ENCODE measurements around the gene PRSS12.

PRSS12 gene

GRCh38 chr4:118357601-118358000, 4.8 kb upstream of the PRSS12 start:
- DNase-seq (ENCODE audit: low read depth), result no peak

GRCh38 chr4:118356731-118357130, 3.9 kb upstream of the PRSS12 start:
- DNase-seq (ENCODE audit: low read depth), result no peak

- no peak for DNase-seq (ENCODE audit: low read depth)
Observed at GRCh38 chr4:118356111-118356510, 3.3 kb upstream of the PRSS12 start.

GRCh38 chr4:118354913-118355312, 2.1 kb upstream of the PRSS12 start:
- DNase-seq (ENCODE audit: low read depth), result peak; percentile 49

GRCh38 chr4:118353534-118354030, 779 bp upstream of the PRSS12 start:
- DNase-seq (ENCODE audit: low read depth), result no peak

- DNase-seq (ENCODE audit: low read depth), result peak; percentile 59
Observed at GRCh38 chr4:118351851-118352827, 664 bp downstream of the PRSS12 start.

GRCh38 chr4:118350961-118351360, 1.8 kb downstream of the PRSS12 start:
- no peak for DNase-seq (ENCODE audit: low read depth)

- DNase-seq (ENCODE audit: low read depth), result no peak
Observed at GRCh38 chr4:118348886-118349285, 3.9 kb downstream of the PRSS12 start.

GRCh38 chr4:118346495-118346894, 6.3 kb downstream of the PRSS12 start:
- DNase-seq (ENCODE audit: low read depth), result no peak

- DNase-seq (ENCODE audit: low read depth), result peak; percentile 47
Observed at GRCh38 chr4:118345813-118346212, 7.0 kb downstream of the PRSS12 start.

GRCh38 chr4:118344801-118345200, 8.0 kb downstream of the PRSS12 start:
- DNase-seq (ENCODE audit: low read depth), result no peak

- DNase-seq (ENCODE audit: low read depth), result no peak
Observed at GRCh38 chr4:118343501-118343900, 9.3 kb downstream of the PRSS12 start.

GRCh38 chr4:118340109-118340508, 12.7 kb downstream of the PRSS12 start:
- no peak for DNase-seq (ENCODE audit: low read depth)

GRCh38 chr4:118338981-118339765, 13.6 kb downstream of the PRSS12 start:
- peak; percentile 81 for DNase-seq (ENCODE audit: low read depth)

GRCh38 chr4:118338518-118338917, 14.3 kb downstream of the PRSS12 start:
- DNase-seq (ENCODE audit: low read depth), result no peak

- DNase-seq (ENCODE audit: low read depth), result peak; percentile 53
Observed at GRCh38 chr4:118337954-118338353, 14.8 kb downstream of the PRSS12 start.

GRCh38 chr4:118335774-118336173, 17.0 kb downstream of the PRSS12 start:
- DNase-seq (ENCODE audit: low read depth), result no peak

GRCh38 chr4:118335324-118335723, 17.5 kb downstream of the PRSS12 start:
- DNase-seq (ENCODE audit: low read depth), result peak; percentile 41

- no peak for DNase-seq (ENCODE audit: low read depth)
Observed at GRCh38 chr4:118331352-118331751, 21.5 kb downstream of the PRSS12 start.

- no peak for DNase-seq (ENCODE audit: low read depth)
Observed at GRCh38 chr4:118329849-118330248, 23.0 kb downstream of the PRSS12 start.

GRCh38 chr4:118327554-118328241, 25.1 kb downstream of the PRSS12 start:
- peak; percentile 89 for DNase-seq (ENCODE audit: low read depth)

- no peak for DNase-seq (ENCODE audit: low read depth)
Observed at GRCh38 chr4:118326585-118326984, 26.2 kb downstream of the PRSS12 start.

Data from EH (cell line).